Embryonic facial prominence (tissue), 1 donor: Measurements from ENCODE around the gene IGSF3.

Source experiments
- DNase-seq: peaks from one replicate; pipeline ENCODE4 v3.0.0-alpha.2; 2016; ENCODE audit errors: extremely low spot score

Gene IGSF3

GRCh38 chr1:116667575-116668105, at the start of gene IGSF3:
IGSF3 (minus strand) TSS chr1:116667733; CDS start chr1:116666326, 1,407 bp downstream.
- DNase-seq: no peak

GRCh38 chr1:116717318-116717717, 49.8 kb upstream of the IGSF3 start:
- no peak for DNase-seq

- no peak for DNase-seq
These were observed 48.9 kb upstream of the IGSF3 start for GRCh38 chr1:116716391-116716790.

- no peak for DNase-seq
These were observed 45.9 kb upstream of the IGSF3 start for GRCh38 chr1:116713474-116713873.

GRCh38 chr1:116712510-116712909, 45.0 kb upstream of the IGSF3 start:
- no peak for DNase-seq

- no peak for DNase-seq
These were observed 43.8 kb upstream of the IGSF3 start for GRCh38 chr1:116711263-116711840.

- DNase-seq: no peak
These were observed 43.1 kb upstream of the IGSF3 start for GRCh38 chr1:116710420-116711262.

- DNase-seq: no peak
These were observed 42.2 kb upstream of the IGSF3 start for GRCh38 chr1:116709666-116710167.

- DNase-seq: no peak
These were observed 40.8 kb upstream of the IGSF3 start for GRCh38 chr1:116708255-116708900.

GRCh38 chr1:116706841-116707240, 39.3 kb upstream of the IGSF3 start:
- no peak for DNase-seq

- DNase-seq: no peak
These were observed 38.6 kb upstream of the IGSF3 start for GRCh38 chr1:116706123-116706522.

GRCh38 chr1:116704278-116704677, 36.7 kb upstream of the IGSF3 start:
- no peak for DNase-seq

- no peak for DNase-seq
These were observed 32.1 kb upstream of the IGSF3 start for GRCh38 chr1:116699605-116700004.

GRCh38 chr1:116698244-116698595, 30.7 kb upstream of the IGSF3 start:
- no peak for DNase-seq

GRCh38 chr1:116697548-116698243, 30.2 kb upstream of the IGSF3 start:
- no peak for DNase-seq

- no peak for DNase-seq
These were observed 27.0 kb upstream of the IGSF3 start for GRCh38 chr1:116694524-116694923.

GRCh38 chr1:116693759-116694480, 26.4 kb upstream of the IGSF3 start:
- no peak for DNase-seq

GRCh38 chr1:116692879-116693278, 25.3 kb upstream of the IGSF3 start:
- no peak for DNase-seq

- peak; percentile 91 for DNase-seq
These were observed 23.4 kb upstream of the IGSF3 start for GRCh38 chr1:116690849-116691406.

GRCh38 chr1:116690396-116690848, 22.9 kb upstream of the IGSF3 start:
- DNase-seq: no peak
